Spleen (tissue), 11 donors: Measurements from ENCODE around the gene PVALEF. TPM values are rescaled to one million over a fixed set of nuclear protein-coding genes. Genes with fewer than 3 reads are reported as not detected.
"Not testable (repeated sequence)": the region's sequence is repeated elsewhere in the genome, so short reads cannot be mapped to it uniquely, and the experiment has no call there.

Experiments
- DNase-seq: peaks from one replicate; pipeline ENCODE4 v3.0.0-alpha.2; 2020
- H3K27ac ChIP-seq, 8 donors: fragments of 200-600 bp; sonication (generic) in 7 of 8; 1 replicate in 4 of 8; 2 replicates in 4 of 8; pipeline versions ENCODE4 v1.5.0 to v1.8.0; 2016 to 2021; ENCODE audit warnings: inconsistent platforms in 4 of 8, mild to moderate bottlenecking in 4 of 8, moderate library complexity in 1 of 8
- H3K27me3 ChIP-seq, 7 donors: fragments of 200-600 bp; sonication (generic) in 6 of 7; replicated peaks in 1 of 7; 1 replicate in 4 of 7; 2 replicates in 3 of 7; pipeline versions ENCODE4 v1.5.0 to v1.8.0; 2016 to 2021; ENCODE audit warnings: inconsistent platforms in 3 of 7, mild to moderate bottlenecking in 1 of 7
- H3K36me3 ChIP-seq, 6 donors: fragments of 200-600 bp; sonication (generic) in 5 of 6; 1 replicate in 4 of 6; 2 replicates in 2 of 6; pipeline versions ENCODE4 v1.5.0 to v1.8.0; 2016 to 2021; ENCODE audit warnings: inconsistent platforms in 2 of 6
- H3K4me1 ChIP-seq, 6 donors: fragments of 200-600 bp; sonication (generic) in 5 of 6; 1 replicate in 3 of 6; 2 replicates in 3 of 6; pipeline versions ENCODE4 v1.5.0 to v1.8.0; 2016 to 2021; ENCODE audit warnings: inconsistent platforms in 3 of 6
- H3K4me3 ChIP-seq, 8 donors: fragments of 200-600 bp; sonication (generic) in 7 of 8; 1 replicate in 4 of 8; 2 replicates in 4 of 8; pipeline versions ENCODE4 v1.5.0 to v1.8.0; 2016 to 2021; ENCODE audit warnings: inconsistent platforms in 4 of 8, mild to moderate bottlenecking in 4 of 8, moderate library complexity in 2 of 8
- H3K9me3 ChIP-seq, 8 donors: fragments of 200-600 bp; sonication (generic) in 7 of 8; 1 replicate in 4 of 8; 2 replicates in 4 of 8; pipeline versions ENCODE4 v1.5.0 to v1.8.0; 2016 to 2021; ENCODE audit warnings: inconsistent platforms in 4 of 8
- POLR2A ChIP-seq, 3 donors: fragments of 450-650 bp; IDR thresholded peaks; one replicate each; pipeline ENCODE4 v1.5.1; 2017; ENCODE audit warnings: antibody characterized with exemption in 3 of 3, mild to moderate bottlenecking in 1 of 3
- POLR2AphosphoS5 ChIP-seq, 3 donors: sonication (generic); formaldehyde crosslinking; IDR thresholded peaks; one replicate each; pipeline ENCODE4 v1.5.1; 2017; ENCODE audit warnings: antibody characterized with exemption in 3 of 3
- WGBS, 5 donors: extraction: QIAGEN DNeasy Blood & Tissue Kit in 3 of 5; methylation state at CpG; one replicate each; pipeline versions ENCODE4 v1.1.5 to v1.1.7; 2013 to 2018; 5-methylcytosine and 5-hydroxymethylcytosine counted together
- intact Hi-C: fragments of 100-400 bp; cut with DNase I; formaldehyde crosslinking; loops from one replicate; pipeline ENCODE4 v1.15.0; 2023; ENCODE audit warnings: low total_unique reads
- polyA plus RNA-seq, 3 donors: library from polyadenylated mRNA; stranded (reverse); fragments of 200-250 nt; gene quantifications; one replicate each; pipeline ENCODE4 v1.2.1, GENCODE V29; 2013
- total RNA-seq, 7 donors: library from RNA; depleted of rRNA in 3 of 7; stranded (reverse); fragments of >200 nt in 3 of 7; fragmentation: NEBNext Ultra II Directional in 4 of 7; extraction: Animal tissue kit (Norgen Biotek cat#: 25700) in 4 of 7; gene quantifications; one replicate each; pipeline versions ENCODE4 v1.1.0 to v1.2.1, GENCODE V29; 2016 to 2021
- TF ChIP-seq, protein P1 (sequence below), 11 experiments: fragments of 200-600 bp in 7 of 11; fragments of 450-650 bp in 4 of 11; sonication (generic) in 4 of 11; IDR thresholded peaks in 8 of 11; conservative IDR thresholded peaks in 3 of 11; 1 replicate in 7 of 11; 2 replicates in 4 of 11; pipeline versions ENCODE4 v1.4.0 to v1.8.0; 2016 to 2021; ENCODE audit warnings: antibody characterized with exemption in 11 of 11, inconsistent platforms in 4 of 11, mild to moderate bottlenecking in 1 of 11
- donor health status: healthy with polysubstance abuse.
- donor health status: DM: no; HTN: no; CAD: no; lungs with moderate emphysema.
- donor health status: DM: no; HTN: no; CAD: no.
- donor health status: Bipolar disorder and iron deficiency.
- donor health status: healthy.
- donor health status: DM: no; HTN: no; CAD: no.
- donor health status: DM: yes; HTN: yes; CAD: no.

PVALEF gene
- total and polyA plus RNA-seq, 10 donors = not detected

DNA sequence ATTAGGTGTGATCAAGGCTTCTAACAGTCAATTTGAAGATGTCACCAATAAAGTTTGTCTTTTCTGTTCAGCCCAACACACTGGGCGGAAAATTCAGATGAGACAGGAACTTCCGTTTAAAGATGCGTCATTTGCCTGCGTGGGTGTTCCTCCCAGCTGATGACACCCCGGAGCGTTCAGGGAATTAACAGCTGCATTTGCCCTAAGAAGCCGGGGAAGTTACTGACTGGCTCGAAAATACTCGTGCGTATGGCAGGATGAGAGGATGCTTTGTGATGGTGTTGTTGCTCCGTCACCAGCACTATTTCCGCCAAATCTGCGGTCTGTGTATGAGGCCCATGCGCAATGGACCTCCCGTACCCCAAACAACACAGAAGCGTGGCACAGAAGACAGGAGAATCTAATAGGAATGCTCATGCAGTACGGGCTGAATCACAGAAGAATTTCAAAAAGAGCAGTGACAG is 11.9 kb upstream of the PVALEF start:
- TF ChIP-seq, protein P1, sequence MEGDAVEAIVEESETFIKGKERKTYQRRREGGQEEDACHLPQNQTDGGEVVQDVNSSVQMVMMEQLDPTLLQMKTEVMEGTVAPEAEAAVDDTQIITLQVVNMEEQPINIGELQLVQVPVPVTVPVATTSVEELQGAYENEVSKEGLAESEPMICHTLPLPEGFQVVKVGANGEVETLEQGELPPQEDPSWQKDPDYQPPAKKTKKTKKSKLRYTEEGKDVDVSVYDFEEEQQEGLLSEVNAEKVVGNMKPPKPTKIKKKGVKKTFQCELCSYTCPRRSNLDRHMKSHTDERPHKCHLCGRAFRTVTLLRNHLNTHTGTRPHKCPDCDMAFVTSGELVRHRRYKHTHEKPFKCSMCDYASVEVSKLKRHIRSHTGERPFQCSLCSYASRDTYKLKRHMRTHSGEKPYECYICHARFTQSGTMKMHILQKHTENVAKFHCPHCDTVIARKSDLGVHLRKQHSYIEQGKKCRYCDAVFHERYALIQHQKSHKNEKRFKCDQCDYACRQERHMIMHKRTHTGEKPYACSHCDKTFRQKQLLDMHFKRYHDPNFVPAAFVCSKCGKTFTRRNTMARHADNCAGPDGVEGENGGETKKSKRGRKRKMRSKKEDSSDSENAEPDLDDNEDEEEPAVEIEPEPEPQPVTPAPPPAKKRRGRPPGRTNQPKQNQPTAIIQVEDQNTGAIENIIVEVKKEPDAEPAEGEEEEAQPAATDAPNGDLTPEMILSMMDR (IDR thresholded peaks at IDR 0.05 in 8 of 11, conservative IDR thresholded peaks at IDR 0.05 in 3 of 11) = no peak
- peak in 1 of 3 donors; percentile 17 for TF ChIP-seq POLR2AphosphoS5 (IDR thresholded peaks at IDR 0.05)
- H3K27ac ChIP-seq = peak overlapping the region in 5 of 8 donors; percentile 78 to 92 (median 86)
- peaks cover 0 to 6% (median 0%) of the 10 kb centered on the region in 7 donors for H3K27me3 ChIP-seq
- peaks cover 0 to 3% (median 0%) of the 10 kb centered on the region in 6 donors for H3K36me3 ChIP-seq
- H3K4me1 ChIP-seq = peaks cover 0 to 71% (median 42%) of the 10 kb centered on the region in 6 donors
- 77 to 87% (median 84%) methylated on average over 17 of the region's 17 CpGs for WGBS, 5 donors
- intact Hi-C loops = no loop called here
- H3K4me3 ChIP-seq = peak overlapping the region in 1 of 8 donors; percentile 56
- no peaks in the 10 kb centered on the region for H3K9me3 ChIP-seq
- DNase-seq = no peak

GRCh38 chr17:81154016-81154415 is 11.3 kb upstream of the PVALEF start:
- H3K36me3 ChIP-seq, H3K9me3 ChIP-seq, intact Hi-C loops, H3K4me3 ChIP-seq, H3K27me3 ChIP-seq, DNase-seq: not testable (repeated sequence)
- Histone ChIP-seq H3K4me1 (peaks cover 0 to 71% (median 43%) of the 10 kb centered on the region in 6 donors), H3K27ac (peak overlapping the region in 3 of 8 donors; percentile 81 to 92 (median 88))
- WGBS, 5 donors = 91 to 96% (median 93%) methylated on average over 9 of the region's 9 CpGs

GRCh38 chr17:81154961-81155360 is 10.3 kb upstream of the PVALEF start:
- H3K27ac ChIP-seq = peak overlapping the region in 3 of 8 donors; percentile 54 to 88 (median 55)

DNA sequence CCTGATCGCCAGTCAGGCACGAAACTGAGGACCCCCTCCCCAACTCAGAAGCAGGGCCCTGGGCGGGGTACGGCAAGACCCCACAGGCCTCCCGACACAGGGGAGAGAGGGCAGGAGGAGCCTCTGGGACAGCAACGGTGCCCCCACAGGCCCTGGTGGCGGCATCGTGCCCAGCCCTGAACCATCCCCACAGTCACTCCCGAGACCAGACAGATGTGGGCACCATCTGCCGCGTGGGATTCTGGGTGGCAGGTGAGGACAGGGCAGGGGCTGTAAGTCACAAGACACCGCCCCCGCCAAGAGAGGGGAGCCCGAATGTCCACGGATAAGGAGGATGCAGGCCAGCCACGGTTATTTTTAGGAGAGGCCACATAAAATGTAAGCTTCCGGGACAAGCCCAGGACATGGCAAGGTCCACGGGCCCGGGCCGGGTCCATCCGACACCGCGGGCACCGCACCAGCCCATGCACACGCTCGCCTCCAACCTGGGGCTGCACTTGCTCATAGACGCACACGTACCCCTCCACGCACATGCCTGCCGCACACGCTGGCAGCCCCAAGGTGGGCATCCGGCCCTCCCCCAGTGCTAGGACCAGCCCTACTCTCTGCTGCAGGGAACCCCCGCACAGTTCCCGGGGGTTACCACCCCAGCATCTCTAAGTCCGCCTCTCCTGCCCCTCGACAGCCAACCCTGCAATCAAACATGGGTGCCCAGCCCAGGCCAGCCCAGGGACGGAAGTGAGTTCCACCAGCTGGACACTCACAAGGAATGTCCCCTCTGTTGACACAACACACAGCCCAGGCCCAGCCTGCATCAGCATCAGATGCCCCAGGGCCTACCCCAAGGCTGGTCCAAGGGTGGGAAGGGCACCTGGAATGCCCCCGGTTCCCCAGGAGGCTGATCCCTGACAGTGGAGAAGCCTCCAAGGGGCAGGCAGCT is 8.2 kb upstream of the PVALEF start:
- TF ChIP-seq POLR2A (IDR thresholded peaks at IDR 0.05) (no peak), POLR2AphosphoS5 (IDR thresholded peaks at IDR 0.05) (no peak)
- TF ChIP-seq, protein P1 (IDR thresholded peaks at IDR 0.05 in 8 of 11, conservative IDR thresholded peaks at IDR 0.05 in 3 of 11) = no peak
- Histone ChIP-seq H3K4me3 (peak overlapping the region in 1 of 8 donors; percentile 71), H3K27me3 (peaks cover 0 to 30% (median 4%) of the 10 kb centered on the region in 7 donors), H3K36me3 (peaks cover 0 to 3% (median 0%) of the 10 kb centered on the region in 6 donors), H3K4me1 (peaks cover 6 to 70% (median 36%) of the 10 kb centered on the region in 6 donors), H3K27ac (peak overlapping the region in 2 of 8 donors; percentile 14 to 27), H3K9me3 (no peaks in the 10 kb centered on the region)
- intact Hi-C loops = no loop called here
- peak; percentile 72 for DNase-seq
- WGBS, 5 donors = 85 to 95% (median 92%) methylated on average over 25 to 38 of the region's 38 CpGs

More at GRCh38 chr17:81154961-81155360, 10.3 kb upstream of the PVALEF start:
- TF ChIP-seq POLR2A (IDR thresholded peaks at IDR 0.05) = no peak
- TF ChIP-seq POLR2AphosphoS5 (IDR thresholded peaks at IDR 0.05) = no peak
- TF ChIP-seq, protein P1 (IDR thresholded peaks at IDR 0.05 in 8 of 11, conservative IDR thresholded peaks at IDR 0.05 in 3 of 11) = no peak
- DNase-seq = peak; percentile 77
- no peak overlapping the region for H3K4me3 ChIP-seq
- H3K9me3 ChIP-seq = no peaks in the 10 kb centered on the region
- H3K4me1 ChIP-seq = peaks cover 0 to 71% (median 44%) of the 10 kb centered on the region in 6 donors
- WGBS, 5 donors = 65 to 89% (median 73%) methylated on average over 18 of the region's 18 CpGs
- intact Hi-C loops = no loop called here
- H3K36me3 ChIP-seq = peaks cover 0 to 3% (median 0%) of the 10 kb centered on the region in 6 donors
- H3K27me3 ChIP-seq = peaks cover 0 to 15% (median 3%) of the 10 kb centered on the region in 7 donors
